WTC11 (cell line): Measurements from ENCODE around the gene CCDC107. TPM values are rescaled to one million over a fixed set of nuclear protein-coding genes. Genes with fewer than 3 reads are reported as not detected.
A peak's percentile ranks its signal among the peaks of the same experiment; 100 is the strongest.

Experiments used
- AFF4 ChIP-seq: sonication (generic); formaldehyde crosslinking; IDR thresholded peaks from 2 replicates; pipeline ENCODE4 v1.8.1; 2023; ENCODE audit warnings: mild to moderate bottlenecking, missing genetic modification reagents, borderline replicate concordance
- AR ChIP-seq: fragments of 250-450 bp; sonication (Bioruptor Pico); IDR thresholded peaks from 2 replicates; pipeline ENCODE4 v1.9.0; 2021; ENCODE audit warnings: mild to moderate bottlenecking
- ARID4B ChIP-seq: sonication (generic); formaldehyde crosslinking; IDR thresholded peaks from 2 replicates; pipeline ENCODE4 v1.8.0; 2023; ENCODE audit warnings: missing genetic modification reagents, mild to moderate bottlenecking, borderline replicate concordance
- ELF4 ChIP-seq: sonication (generic); formaldehyde crosslinking; IDR thresholded peaks from 2 replicates; pipeline ENCODE4 v1.8.1; 2022; ENCODE audit warnings: low read depth, mild to moderate bottlenecking, moderate library complexity, missing genetic modification reagents
- EMX1 ChIP-seq: fragments of 250-450 bp; sonication (Bioruptor Pico); IDR thresholded peaks from 2 replicates; pipeline ENCODE4 v1.8.0; 2021; ENCODE audit warnings: mild to moderate bottlenecking
- ETV6 ChIP-seq: sonication (generic); formaldehyde crosslinking; IDR thresholded peaks from 2 replicates; pipeline ENCODE4 v1.8.1; 2022; ENCODE audit warnings: mild to moderate bottlenecking, missing genetic modification reagents
- FOXP4 ChIP-seq: sonication (generic); formaldehyde crosslinking; IDR thresholded peaks from 2 replicates; pipeline ENCODE4 v1.8.0; 2022; ENCODE audit warnings: mild to moderate bottlenecking, missing genetic modification reagents
- IRF1 ChIP-seq: sonication (generic); formaldehyde crosslinking; IDR thresholded peaks from 2 replicates; pipeline ENCODE4 v1.8.0; 2023; ENCODE audit warnings: missing genetic modification reagents
- MXD4 ChIP-seq: fragments of 250-450 bp; sonication (Bioruptor Pico); IDR thresholded peaks from 2 replicates; pipeline ENCODE4 v1.8.0; 2021; ENCODE audit warnings: mild to moderate bottlenecking, moderate library complexity, borderline replicate concordance
- MYBL2 ChIP-seq: sonication (generic); formaldehyde crosslinking; IDR thresholded peaks from 2 replicates; pipeline ENCODE4 v1.8.1; 2023; ENCODE audit warnings: mild to moderate bottlenecking, moderate library complexity, missing genetic modification reagents
- NFATC4 ChIP-seq: fragments of 250-450 bp; sonication (Bioruptor Pico); IDR thresholded peaks from 2 replicates; pipeline ENCODE4 v1.9.0; 2021; ENCODE audit warnings: mild to moderate bottlenecking
- NFYB ChIP-seq: sonication (generic); formaldehyde crosslinking; conservative IDR thresholded peaks from 2 replicates; pipeline ENCODE4 v1.8.0; 2022; ENCODE audit warnings: low read depth, missing genetic modification reagents
- TCF7 ChIP-seq: sonication (generic); formaldehyde crosslinking; IDR thresholded peaks from 2 replicates; pipeline ENCODE4 v1.8.0; 2022; ENCODE audit warnings: mild to moderate bottlenecking, low read depth, missing genetic modification reagents, moderate library complexity
- TP53 ChIP-seq: sonication (generic); formaldehyde crosslinking; IDR thresholded peaks from 2 replicates; pipeline ENCODE4 v1.8.1; 2023; ENCODE audit warnings: mild to moderate bottlenecking, missing genetic modification reagents
- ZNF232 ChIP-seq: sonication (generic); formaldehyde crosslinking; IDR thresholded peaks from 2 replicates; pipeline ENCODE4 v1.8.0; 2022; ENCODE audit warnings: mild to moderate bottlenecking, missing genetic modification reagents
- ZNF281 ChIP-seq: sonication (generic); formaldehyde crosslinking; IDR thresholded peaks from 2 replicates; pipeline ENCODE4 v1.8.0; 2023; ENCODE audit warnings: mild to moderate bottlenecking, missing genetic modification reagents
- ZNF416 ChIP-seq: fragments of 250-450 bp; sonication (Bioruptor Pico); IDR thresholded peaks from 2 replicates; pipeline ENCODE4 v1.9.0; 2021; ENCODE audit warnings: mild to moderate bottlenecking, inconsistent platforms
- total RNA-seq: library from RNA; stranded (reverse); gene quantifications from 3 replicates; pipeline ENCODE4 v1.2.3, GENCODE V29; 2021

Gene CCDC107
- total RNA-seq, 1 experiment from 2014 or later, result 10.8 TPM

DNA sequence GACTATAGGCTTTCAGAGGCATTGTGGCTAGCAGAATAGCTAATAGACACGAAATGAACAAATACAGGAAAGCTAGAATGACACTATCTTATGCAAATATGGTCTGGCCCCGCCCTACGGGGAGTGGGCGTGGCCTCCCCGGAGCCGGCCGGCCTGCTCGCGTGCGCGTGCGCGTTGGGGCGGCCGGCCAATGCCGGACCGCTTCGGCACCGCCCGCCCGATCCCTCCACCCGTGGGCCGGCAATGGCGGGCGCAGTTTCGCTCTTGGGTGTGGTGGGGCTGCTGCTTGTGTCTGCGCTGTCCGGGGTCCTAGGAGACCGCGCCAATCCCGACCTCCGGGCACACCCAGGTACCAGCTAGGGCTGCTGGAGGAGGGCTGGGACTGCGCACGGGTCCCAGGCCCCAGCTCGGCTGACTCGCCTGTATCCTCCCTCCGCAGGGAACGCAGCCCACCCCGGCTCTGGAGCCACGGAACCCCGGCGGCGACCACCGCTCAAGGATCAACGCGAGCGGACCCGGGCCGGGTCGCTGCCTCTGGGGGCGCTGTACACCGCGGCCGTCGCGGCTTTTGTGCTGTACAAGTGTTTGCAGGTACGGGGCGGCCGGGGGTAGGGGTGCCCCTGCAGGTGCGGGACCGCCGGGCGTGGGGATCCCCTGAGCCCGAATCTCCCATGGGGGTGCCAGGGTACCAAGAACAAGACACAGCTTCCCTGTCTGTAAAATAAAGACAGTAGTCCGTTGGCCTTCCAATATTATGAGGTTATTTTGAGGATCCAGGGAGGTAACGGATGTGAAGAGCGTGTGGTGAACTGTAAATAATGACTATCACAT, at the start of gene CCDC107 (continued):
- TF ChIP-seq AR (CRISPR knock-in tag) (no peak), ZNF416 (peak; percentile 72; the same call in 1 of the 2 replicates), EMX1 (CRISPR knock-in tag) (0 out of 2 replicates have a peak, but pooled peaks have one; percentile 49), ETV6 (peak; percentile 71; the same call in 1 of the 2 replicates), NFATC4 (CRISPR knock-in tag) (peak; percentile 72), ARID4B (0 out of 2 replicates have a peak, but pooled peaks have one; percentile 18), TCF7 (CRISPR knock-in tag) (peak; percentile 73; the same call in 1 of the 2 replicates), ELF4 (CRISPR knock-in tag) (no peak), ZNF232 (peak; percentile 79; the same call in 1 of the 2 replicates), IRF1 (CRISPR knock-in tag) (peak; percentile 75; the same call in 1 of the 2 replicates), NFYB (CRISPR knock-in tag) (no peak), AFF4 (CRISPR knock-in tag) (no peak), FOXP4 (peak; percentile 67; the same call in 1 of the 2 replicates), TP53 (CRISPR knock-in tag) (peak; percentile 65; the same call in 1 of the 2 replicates), MYBL2 (CRISPR knock-in tag) (peak; percentile 75; the same call in 1 of the 2 replicates), ZNF281 (CRISPR knock-in tag) (0 out of 2 replicates have a peak, but pooled peaks have one; percentile 36), MXD4 (no peak)
